H1 (cell line): ENCODE measurements around the gene TNS3. TPM values are rescaled to one million over a fixed set of nuclear protein-coding genes. Genes with fewer than 3 reads are reported as not detected.

Experiments used
- CTCF ChIA-PET: fragments of 300-600 bp; sonication (Branson Sonifier 250); formaldehyde crosslinking; loops from one replicate; lab custom pipeline; 2021; ENCODE audit not compliant: partially characterized antibody; lab: Charles Lee
- POLR2A ChIA-PET: fragments of 300-600 bp; sonication (Branson Sonifier 250); formaldehyde crosslinking; loops from one replicate; lab custom pipeline; 2021; ENCODE audit warnings: inconsistent platforms; ENCODE audit not compliant: partially characterized antibody; lab: Charles Lee
- DNase-seq, 2 experiments: peaks; one replicate each; pipeline versions ENCODE4 v3.0.0 to v3.0.0-alpha.2; 2010 to 2022; ENCODE audit warnings: low spot score in 2 of 2, low read depth in 1 of 2, mixed read lengths in 1 of 2
- FAIRE-seq: peaks from 2 replicates; lab custom pipeline; 2011; peaks lifted over from hg19 to GRCh38; lab: Jason Lieb, UNC
- H2AFZ ChIP-seq: 2 replicates; pipeline ENCODE4 v1.8.1; 2012; ENCODE audit warnings: low read length, inconsistent platforms
- H2AK5ac ChIP-seq: 2 replicates; pipeline ENCODE4 v1.6.1; 2013; ENCODE audit warnings: low read depth, low read length
- H2BK120ac ChIP-seq: replicated peaks from 2 replicates; pipeline ENCODE3; 2013; ENCODE audit warnings: low read depth, low read length, inconsistent platforms
- H2BK12ac ChIP-seq: 2 replicates; pipeline ENCODE4 v1.6.1; 2013; ENCODE audit warnings: low read depth, low read length
- H2BK15ac ChIP-seq: 2 replicates; pipeline ENCODE4 v1.6.1; 2013; ENCODE audit warnings: low read length
- H2BK20ac ChIP-seq: 2 replicates; pipeline ENCODE4 v1.6.1; 2013; ENCODE audit warnings: low read length
- H2BK5ac ChIP-seq: 2 replicates; pipeline ENCODE4 v1.6.1; 2013; ENCODE audit warnings: low read depth, low read length
- H3K14ac ChIP-seq: 2 replicates; pipeline ENCODE4 v1.6.1; 2013; ENCODE audit warnings: inconsistent platforms; ENCODE audit not compliant: insufficient read length
- H3K18ac ChIP-seq: 2 replicates; pipeline ENCODE4 v1.6.1; 2013; ENCODE audit warnings: low read length; ENCODE audit errors: extremely low read depth
- H3K23ac ChIP-seq: 2 replicates; pipeline ENCODE4 v1.6.1; 2013; ENCODE audit warnings: inconsistent platforms; ENCODE audit not compliant: insufficient read length
- H3K23me2 ChIP-seq: 2 replicates; pipeline ENCODE4 v1.6.1; 2013; ENCODE audit warnings: low read depth, low read length
- H3K27ac ChIP-seq: 2 replicates; pipeline ENCODE4 v1.6.1; 2011; ENCODE audit warnings: low read depth, low read length, inconsistent platforms
- H3K27me3 ChIP-seq, 4 experiments: replicated peaks in 1 of 4; 1 replicate in 1 of 4; 2 replicates in 3 of 4; pipeline versions ENCODE4 v1.6.1 to v1.8.1; 2011 to 2013; ENCODE audit warnings: low read length in 3 of 4, mild to moderate bottlenecking in 3 of 4, inconsistent platforms in 2 of 4, mixed read lengths in 2 of 4, moderate library complexity in 1 of 4; ENCODE audit not compliant: control insufficient read depth in 3 of 4, insufficient read depth in 3 of 4; ENCODE audit errors: extremely low read depth in 1 of 4
- H3K36me3 ChIP-seq, 4 experiments: 2 replicates each; pipeline versions ENCODE4 v1.6.1 to v1.8.1; 2011 to 2013; ENCODE audit warnings: mild to moderate bottlenecking in 4 of 4, low read length in 3 of 4, moderate library complexity in 2 of 4, control low read depth in 1 of 4, inconsistent platforms in 1 of 4; ENCODE audit not compliant: insufficient read depth in 4 of 4, control insufficient read depth in 2 of 4
- H3K4ac ChIP-seq: replicated peaks from 2 replicates; pipeline ENCODE3; 2013; ENCODE audit warnings: low read length, low read depth, mixed read lengths, inconsistent platforms; ENCODE audit not compliant: insufficient read length
- H3K4me1 ChIP-seq, 4 experiments: replicated peaks in 1 of 4; 1 replicate in 1 of 4; 2 replicates in 3 of 4; pipeline versions ENCODE4 v1.6.1 to v1.8.1; 2011 to 2013; ENCODE audit warnings: low read length in 3 of 4, inconsistent platforms in 2 of 4, mixed read lengths in 1 of 4; ENCODE audit not compliant: insufficient read depth in 4 of 4, control insufficient read depth in 3 of 4
- H3K4me2 ChIP-seq, 2 experiments: 2 replicates each; pipeline versions ENCODE4 v1.6.1 to v1.8.1; 2011 to 2013; ENCODE audit warnings: low read depth in 2 of 2, low read length in 2 of 2, control low read depth in 1 of 2, inconsistent platforms in 1 of 2, mild to moderate bottlenecking in 1 of 2; ENCODE audit not compliant: insufficient read depth in 1 of 2
- H3K4me3 ChIP-seq, 4 experiments: fragments of 200-600, 300-600 bp in 1 of 4; sonication (generic), shearing (Covaris generic), sonication (Bioruptor Twin) in 1 of 4; 2 replicates each; pipeline versions ENCODE4 v1.5.1 to v1.8.1; 2011 to 2016; ENCODE audit warnings: low read length in 4 of 4, low read depth in 3 of 4, control low read depth in 2 of 4, inconsistent platforms in 2 of 4, mild to moderate bottlenecking in 2 of 4, mixed read lengths in 1 of 4, moderate library complexity in 1 of 4; ENCODE audit not compliant: insufficient read depth in 2 of 4; ENCODE audit errors: extremely low read depth in 1 of 4
- H3K56ac ChIP-seq: replicated peaks from 2 replicates; pipeline ENCODE3; 2013; ENCODE audit warnings: low read depth, mild to moderate bottlenecking, mixed read lengths, low read length, inconsistent platforms; ENCODE audit not compliant: insufficient read length
- H3K79me1 ChIP-seq: 2 replicates; pipeline ENCODE4 v1.6.1; 2013; ENCODE audit warnings: low read depth, low read length, control low read depth
- H3K79me2 ChIP-seq, 2 experiments: 2 replicates each; pipeline versions ENCODE4 v1.6.1 to v1.8.1; 2012 to 2013; ENCODE audit warnings: low read length in 2 of 2, mild to moderate bottlenecking in 2 of 2, inconsistent platforms in 1 of 2; ENCODE audit not compliant: insufficient read depth in 2 of 2, control insufficient read depth in 1 of 2
- H3K9ac ChIP-seq, 4 experiments: replicated peaks in 1 of 4; 1 replicate in 1 of 4; 2 replicates in 3 of 4; pipeline versions ENCODE4 v1.6.1 to v1.8.1; 2011 to 2013; ENCODE audit warnings: low read depth in 3 of 4, low read length in 3 of 4, control low read depth in 2 of 4, mild to moderate bottlenecking in 2 of 4, moderate library complexity in 2 of 4, inconsistent platforms in 1 of 4; ENCODE audit errors: extremely low read depth in 1 of 4
- H3K9me3 ChIP-seq, 2 experiments: 2 replicates each; pipeline versions ENCODE4 v1.6.1 to v1.8.1; 2012 to 2013; ENCODE audit warnings: mild to moderate bottlenecking in 2 of 2, moderate library complexity in 2 of 2, control low read depth in 1 of 2, inconsistent platforms in 1 of 2, low read depth in 1 of 2, low read length in 1 of 2, mixed read lengths in 1 of 2; ENCODE audit not compliant: insufficient read depth in 2 of 2
- H4K20me1 ChIP-seq, 2 experiments: replicated peaks in 1 of 2; 2 replicates each; pipeline versions ENCODE3 to v1.8.1; 2011 to 2013; ENCODE audit warnings: inconsistent platforms in 2 of 2, low read length in 2 of 2, mild to moderate bottlenecking in 1 of 2; ENCODE audit not compliant: insufficient read depth in 2 of 2, control insufficient read depth in 1 of 2
- H4K5ac ChIP-seq: 2 replicates; pipeline ENCODE4 v1.6.1; 2013; ENCODE audit warnings: low read length, low read depth, mixed read lengths, inconsistent platforms; ENCODE audit not compliant: insufficient read length
- H4K8ac ChIP-seq: 2 replicates; pipeline ENCODE4 v1.8.0; 2013; ENCODE audit warnings: mild to moderate bottlenecking, moderate library complexity, low read length, inconsistent platforms; ENCODE audit not compliant: insufficient read depth; ENCODE audit errors: extremely low read depth
- H4K91ac ChIP-seq: replicated peaks from 2 replicates; pipeline ENCODE3; 2013; ENCODE audit warnings: low read length, mixed read lengths, inconsistent platforms; ENCODE audit not compliant: insufficient read length
- BRCA1 ChIP-seq: IDR thresholded peaks from 2 replicates; pipeline ENCODE4 v1.6.1; 2012; ENCODE audit warnings: low read depth, low read length, improper control_type of control experiment
- CREB1 ChIP-seq: IDR thresholded peaks from 2 replicates; pipeline ENCODE4 v1.6.1; 2012; ENCODE audit warnings: inconsistent platforms
- CTBP2 ChIP-seq: IDR thresholded peaks from 2 replicates; pipeline ENCODE4 v1.7.0; 2011; ENCODE audit warnings: borderline replicate concordance, mild to moderate bottlenecking, moderate library complexity, mixed read lengths, low read length; ENCODE audit not compliant: insufficient read depth, insufficient read length
- EP300 ChIP-seq, 2 experiments: IDR thresholded peaks; 1 replicate in 1 of 2; 2 replicates in 1 of 2; pipeline ENCODE4 v1.6.1; 2011 to 2012; ENCODE audit warnings: low read depth in 2 of 2, low read length in 2 of 2, mild to moderate bottlenecking in 2 of 2, borderline replicate concordance in 1 of 2, inconsistent platforms in 1 of 2, moderate library complexity in 1 of 2
- NRF1 ChIP-seq: IDR thresholded peaks from 2 replicates; pipeline ENCODE4 v1.6.1; 2011; ENCODE audit warnings: mild to moderate bottlenecking, low read depth, low read length, improper control_type of control experiment
- PHF8 ChIP-seq: fragments of 200-600 bp; sonication (generic); conservative IDR thresholded peaks from 2 replicates; pipeline ENCODE4 v1.7.1; 2012; ENCODE audit warnings: low read depth, mild to moderate bottlenecking, inconsistent platforms, low read length, moderate library complexity
- SP4 ChIP-seq: IDR thresholded peaks from 2 replicates; pipeline ENCODE4 v1.6.1; 2012; ENCODE audit warnings: low read length, inconsistent platforms
- SRF ChIP-seq: IDR thresholded peaks from 2 replicates; pipeline ENCODE4 v1.6.1; 2011; ENCODE audit warnings: mild to moderate bottlenecking, low read depth, low read length, moderate library complexity
- TCF12 ChIP-seq: IDR thresholded peaks from 2 replicates; pipeline ENCODE4 v1.6.1; 2011; ENCODE audit warnings: low read depth, mild to moderate bottlenecking, low read length
- WGBS, 2 experiments: shearing (Covaris generic) in 1 of 2; methylation state at CpG; one replicate each; pipeline versions ENCODE4 v1.1.6 to v1.1.7; 2013 to 2015; ENCODE audit warnings: low lambda C conversion rate in 2 of 2, mixed read lengths in 2 of 2, inconsistent platforms in 1 of 2, low coverage in 1 of 2, missing lambda C conversion rate in 1 of 2; ENCODE audit not compliant: insufficient replicate concordance in 2 of 2, insufficient coverage in 1 of 2, insufficient read length in 1 of 2; ENCODE audit errors: extremely low coverage in 1 of 2, missing lambda C conversion rate in 1 of 2; 5-methylcytosine and 5-hydroxymethylcytosine counted together
- polyA plus RNA-seq, 7 experiments: library from polyadenylated mRNA; depleted of rRNA in 3 of 7; stranded (reverse) in 5 of 7; unstranded in 2 of 7; fragments of >200 nt in 5 of 7; fragments of 200-250 nt in 2 of 7; gene quantifications; 1 replicate in 5 of 7; 2 replicates in 1 of 7; 4 replicates in 1 of 7; pipeline versions ENCODE4 v1.2.1 to v1.2.3, GENCODE V29; 2011 to 2013; ENCODE audit warnings: missing spikeins in 2 of 7, mixed read lengths in 2 of 7
- total RNA-seq: library from RNA; stranded (reverse); fragmentation: NEBNext Ultra II Directional; extraction: Animal tissue kit (Norgen Biotek cat#: 25700); gene quantifications from 2 replicates; pipeline ENCODE4 v1.2.1, GENCODE V29; 2021

Gene TNS3
- total and polyA plus RNA-seq, 2 of the 8 experiments (the other 6 are each of a cell fraction or from before 2014, with no cell fraction given): 11.9 to 24.2 TPM

DNA sequence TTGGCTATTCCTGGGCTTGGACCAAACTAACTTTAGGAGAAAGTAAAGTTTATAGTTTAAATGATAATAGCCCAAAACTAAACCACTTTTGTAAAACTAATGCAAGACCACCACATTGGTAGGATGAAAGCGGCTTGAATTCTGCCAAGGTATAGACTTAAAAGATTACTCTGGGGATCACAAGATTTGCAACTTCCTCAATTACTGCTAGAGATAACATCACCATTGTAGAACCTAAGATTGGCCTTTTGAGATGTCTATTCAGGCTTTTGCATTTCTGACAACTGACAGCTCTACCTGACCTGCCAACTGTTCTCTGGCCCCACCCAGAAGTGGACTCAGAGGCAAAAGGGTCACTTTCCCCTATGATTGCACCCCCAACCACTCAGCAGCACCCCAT is 162.4 kb downstream of the TNS3 start:
- Histone ChIP-seq H3K4me1 (no peaks in the 10 kb centered on the region), H3K27ac (no peak overlapping the region), H2AK5ac (no peak overlapping the region), H3K23ac (no peak overlapping the region), H3K79me1 (no peaks in the 10 kb centered on the region; the same call in 1 of the 2 replicates), H2BK120ac (no peak overlapping the region), H4K8ac (no peak overlapping the region), H3K79me2 (no peaks in the 10 kb centered on the region), H3K4me3 (no peak overlapping the region), H3K14ac (no peak overlapping the region), H2BK20ac (no peak overlapping the region), H3K56ac (no peak overlapping the region), H2BK5ac (no peak overlapping the region), H3K9ac (no peak overlapping the region), H3K36me3 (no peaks in the 10 kb centered on the region; a peak in 1 of 8 replicates), H3K18ac (no peak overlapping the region), H2AFZ (no peak overlapping the region), H4K5ac (no peak overlapping the region), H3K4ac (no peak overlapping the region), H4K91ac (no peak overlapping the region), H3K23me2 (no peaks in the 10 kb centered on the region), H2BK12ac (no peak overlapping the region), H3K9me3 (no peaks in the 10 kb centered on the region), H3K27me3 (no peaks in the 10 kb centered on the region), H3K4me2 (no peak overlapping the region), H4K20me1 (peaks cover 0 to 3% of the 10 kb centered on the region in 2 experiments), H2BK15ac (no peak overlapping the region)
- WGBS, 2 experiments: 95% methylated on average over 1 of the region's 1 CpG; no CpG with 5 or more reads in 1 of the 2 experiments
- ChIA-PET POLR2A (no interaction called here), CTCF (interaction anchor here (1.7 to 2.9 kb wide), 3 partner anchors 9 to 400 kb away, joined by 4 to 8 read pairs (median 6); no protein-coding TSS in a partner anchor)
- FAIRE-seq (no peak), DNase-seq (no peak)
- no peak for TF ChIP-seq TCF12
- TF ChIP-seq BRCA1: no peak
- no peak for TF ChIP-seq CTBP2
- no peak for TF ChIP-seq SP4
- TF ChIP-seq PHF8: no peak
- no peak for TF ChIP-seq CREB1
- TF ChIP-seq SRF: no peak
- no peak for TF ChIP-seq NRF1
- TF ChIP-seq EP300 (IDR thresholded peaks at IDR 0.05; ENCODE audit: borderline replicate concordance in 1 of 2, low read depth in 2 of 2, low read length in 2 of 2): no peak
